LNCaP clone FGC (cell line): Measurements from ENCODE around the gene HDX.

ENCODE experiments used
- DNase-seq: peaks from one replicate; pipeline ENCODE4 v3.0.0-alpha.2; 2011; ENCODE audit warnings: low read depth
- H3K4me3 ChIP-seq: 2 replicates; pipeline ENCODE4 v1.5.1; 2011; ENCODE audit warnings: mild to moderate bottlenecking, low read depth, low read length, control low read depth
- CTCF ChIP-seq: IDR thresholded peaks from 2 replicates; pipeline ENCODE4 v1.5.1; 2012; ENCODE audit warnings: mild to moderate bottlenecking; ENCODE audit not compliant: control insufficient read depth, insufficient read depth; ENCODE audit errors: extremely low read depth

Gene HDX

GRCh38 chrX:84475596-84475995 is 26.7 kb downstream of the HDX start:
- no peak for TF ChIP-seq CTCF
- no peak for DNase-seq
- no peak overlapping the region for H3K4me3 ChIP-seq

- no peak for DNase-seq
- no peak overlapping the region for H3K4me3 ChIP-seq
- TF ChIP-seq CTCF = no peak
These were observed 27.2 kb downstream of the HDX start for GRCh38 chrX:84475101-84475500.

GRCh38 chrX:84469226-84469625 is 33.0 kb downstream of the HDX start:
- peak; percentile 10 for DNase-seq
- H3K4me3 ChIP-seq = no peak overlapping the region
- no peak for TF ChIP-seq CTCF

- TF ChIP-seq CTCF = no peak
- no peak overlapping the region for H3K4me3 ChIP-seq
- DNase-seq = no peak
These were observed 34.4 kb downstream of the HDX start for GRCh38 chrX:84467898-84468297.

GRCh38 chrX:84453351-84454246 is 48.7 kb downstream of the HDX start:
- no peak overlapping the region for H3K4me3 ChIP-seq
- no peak for DNase-seq
- TF ChIP-seq CTCF = no peak

- TF ChIP-seq CTCF = no peak
- no peak for DNase-seq
- H3K4me3 ChIP-seq = no peak overlapping the region
These were observed 61.1 kb downstream of the HDX start for GRCh38 chrX:84441143-84441542.

GRCh38 chrX:84415140-84415539 is 87.1 kb downstream of the HDX start:
- no peak overlapping the region for H3K4me3 ChIP-seq
- TF ChIP-seq CTCF = no peak
- no peak for DNase-seq
